A204.1 (cell line): ENCODE data around the gene HOXB7.

Source experiments
- FAIRE-seq: peaks from 2 replicates; lab custom pipeline; 2012; peaks lifted over from hg19 to GRCh38; lab: Jason Lieb, UNC

Gene HOXB7

DNA sequence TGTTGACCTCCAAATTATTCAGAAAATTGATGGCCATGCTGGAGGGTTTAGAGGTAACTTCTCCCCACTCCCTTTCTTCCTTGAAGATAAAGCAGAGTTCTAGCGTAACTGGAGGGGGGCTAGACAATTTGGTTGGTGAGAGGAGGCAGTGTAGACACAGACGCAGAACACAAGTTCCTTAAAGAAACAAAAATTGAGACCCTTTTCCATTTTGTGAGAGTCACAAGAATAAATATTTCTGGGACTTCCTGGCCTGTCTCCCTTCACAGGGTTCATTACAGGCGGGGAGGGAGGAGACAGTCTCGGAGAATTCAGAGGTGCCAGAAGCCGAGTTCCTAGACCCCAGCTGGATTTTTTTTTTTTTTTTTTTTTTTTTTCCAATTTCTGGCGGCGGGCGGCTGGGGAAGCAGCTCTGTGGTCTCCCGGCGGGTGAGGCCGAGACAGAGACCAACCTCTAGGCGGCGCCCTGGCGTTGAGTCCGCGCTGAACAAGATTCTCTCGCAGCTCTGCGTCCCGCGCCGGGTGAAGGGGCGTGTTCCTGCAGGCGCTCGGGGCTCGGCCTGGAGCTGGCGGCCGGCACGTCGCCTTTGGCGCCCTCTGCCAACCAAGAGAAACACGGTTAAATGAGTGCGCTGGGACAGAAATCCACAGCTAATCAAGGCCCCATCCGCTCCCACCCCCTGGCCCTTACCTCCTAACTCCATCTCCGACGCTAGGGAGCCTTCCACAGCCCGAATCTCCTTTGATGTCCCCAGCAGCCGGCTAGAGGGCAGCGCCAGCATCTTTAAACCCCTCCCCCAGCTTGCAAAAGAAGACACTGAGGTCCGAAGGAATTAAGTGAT is 25.6 kb upstream of the HOXB7 start:
- FAIRE-seq: no peak

DNA sequence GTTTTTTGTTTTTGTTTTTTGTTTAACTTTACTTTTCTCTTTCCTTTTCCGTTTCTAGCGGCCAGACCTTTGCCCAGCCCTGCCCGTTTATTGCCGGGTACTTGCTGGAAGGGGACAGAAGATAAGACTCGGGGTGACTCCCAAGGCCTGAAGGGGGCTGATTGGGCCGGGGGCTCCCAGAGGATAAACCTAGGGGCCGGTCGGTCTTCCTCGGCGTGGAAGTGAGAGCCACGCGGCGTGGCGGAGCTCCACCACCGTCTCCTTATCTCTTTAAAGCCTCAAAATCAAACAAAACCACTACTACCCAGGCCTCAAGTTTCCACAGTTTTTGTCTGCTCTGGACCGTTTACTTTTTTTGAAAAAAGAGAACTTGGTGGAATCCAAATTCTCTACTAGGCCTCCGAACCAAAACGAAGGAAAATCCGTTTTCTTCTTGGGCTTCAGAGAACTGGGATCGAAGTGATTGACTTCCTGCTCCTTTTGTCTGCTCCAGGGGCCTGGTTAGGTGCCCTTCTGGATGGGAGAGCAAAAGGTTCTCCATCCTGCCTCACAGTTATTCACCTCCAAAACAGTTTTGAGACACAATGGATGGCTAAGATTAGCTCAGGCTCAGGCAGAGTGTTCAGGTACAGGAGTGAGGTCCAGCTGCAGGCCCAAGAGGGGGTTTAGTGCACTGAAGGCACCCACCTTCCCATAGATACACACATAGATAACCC is 23.8 kb upstream of the HOXB7 start:
- no peak for FAIRE-seq

DNA sequence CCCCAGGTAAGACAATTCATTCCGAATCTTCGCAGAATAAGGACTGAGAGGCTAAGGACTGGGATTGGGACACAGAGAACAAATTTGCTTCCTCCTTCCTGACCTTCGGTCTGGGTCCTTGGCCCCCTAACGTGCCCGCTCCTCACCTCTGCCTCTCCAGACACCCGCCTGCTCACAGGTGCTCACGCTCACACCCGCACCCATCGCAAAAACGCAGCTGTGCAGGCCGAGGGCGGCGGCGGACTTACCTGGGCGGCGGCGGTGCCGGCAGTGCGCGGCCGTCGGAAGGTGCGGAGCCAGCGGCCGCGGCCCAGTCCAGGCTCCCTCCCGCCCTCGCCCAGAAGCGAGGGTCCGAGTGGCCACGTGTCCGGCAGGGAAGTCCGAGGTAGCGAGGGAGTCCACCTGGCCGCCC is 22.5 kb upstream of the HOXB7 start:
- no peak for FAIRE-seq

DNA sequence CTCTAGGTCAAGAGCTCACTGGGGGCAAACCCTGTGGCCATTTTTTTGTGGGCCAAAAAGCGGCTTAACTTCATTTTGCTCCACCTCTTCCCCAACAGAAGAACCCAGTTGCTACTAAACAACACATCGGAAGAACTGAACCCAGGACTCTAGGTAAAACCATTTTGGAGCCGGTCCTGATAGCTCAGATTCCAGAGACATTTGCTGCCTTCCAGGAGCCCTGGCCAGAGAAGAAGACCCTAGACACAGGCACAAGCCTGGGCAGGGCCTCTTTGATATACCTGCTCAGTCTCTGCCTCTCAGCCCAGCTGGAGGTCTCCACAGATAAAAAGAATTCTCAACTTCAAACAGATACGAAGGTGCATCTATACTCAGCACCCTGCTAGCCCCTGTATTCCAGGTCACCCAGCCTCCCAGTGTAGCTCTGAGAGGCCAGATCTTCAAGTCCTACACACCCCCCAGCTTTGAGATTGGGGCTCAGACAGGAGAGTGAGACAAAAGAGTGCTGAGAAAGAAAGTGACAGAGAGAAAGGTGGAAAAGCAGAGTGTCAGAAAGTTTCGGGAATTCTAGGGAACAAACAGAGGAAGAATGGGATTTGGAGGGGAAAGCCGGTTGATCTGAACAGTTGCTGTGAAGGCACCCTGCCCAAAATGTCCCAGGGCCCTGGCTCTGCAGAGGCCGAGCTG is 21.9 kb upstream of the HOXB7 start:
- no peak for FAIRE-seq

DNA sequence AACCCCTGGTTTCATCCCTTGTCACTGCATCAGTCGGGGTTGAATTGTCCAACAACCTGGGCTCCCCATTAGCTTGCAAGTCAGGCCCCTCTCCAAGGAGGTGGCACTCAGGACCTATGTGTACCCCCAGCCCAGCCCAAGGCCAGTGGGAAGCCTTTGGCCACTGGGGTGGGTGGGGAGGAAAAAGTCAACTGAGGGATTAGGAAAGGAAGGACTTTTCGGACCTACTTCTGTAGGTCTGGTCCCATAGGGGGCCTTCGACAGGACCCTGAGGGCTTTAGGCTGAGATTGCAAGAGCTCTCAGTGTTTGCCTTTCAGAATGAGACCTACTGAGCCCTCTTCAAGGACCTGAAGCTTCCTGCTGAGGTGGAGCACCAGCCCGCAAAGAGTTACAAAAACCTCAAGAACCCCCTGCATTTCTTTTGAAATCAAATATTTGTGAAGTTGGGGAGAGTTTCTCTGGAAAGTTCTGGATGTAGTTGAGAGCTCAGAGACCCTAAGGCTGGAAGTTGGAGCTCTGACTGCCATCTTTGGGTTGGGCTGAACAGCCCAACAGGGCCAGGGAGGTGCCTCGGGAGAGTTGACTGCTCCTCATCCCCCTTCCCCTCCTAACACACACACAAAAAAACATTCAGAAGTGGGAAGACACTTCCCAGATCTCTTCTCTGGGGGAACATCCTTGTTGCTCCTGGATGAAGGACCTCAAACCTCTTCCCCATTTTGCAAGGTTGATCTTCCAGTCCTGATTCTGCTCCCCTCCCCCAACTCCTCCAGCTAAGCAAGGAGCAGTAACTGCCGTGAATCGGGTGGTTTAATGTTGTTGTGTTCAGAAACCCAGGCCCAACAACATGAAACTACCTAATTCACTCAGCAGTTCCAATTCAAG is 21.1 kb upstream of the HOXB7 start:
- no peak for FAIRE-seq

DNA sequence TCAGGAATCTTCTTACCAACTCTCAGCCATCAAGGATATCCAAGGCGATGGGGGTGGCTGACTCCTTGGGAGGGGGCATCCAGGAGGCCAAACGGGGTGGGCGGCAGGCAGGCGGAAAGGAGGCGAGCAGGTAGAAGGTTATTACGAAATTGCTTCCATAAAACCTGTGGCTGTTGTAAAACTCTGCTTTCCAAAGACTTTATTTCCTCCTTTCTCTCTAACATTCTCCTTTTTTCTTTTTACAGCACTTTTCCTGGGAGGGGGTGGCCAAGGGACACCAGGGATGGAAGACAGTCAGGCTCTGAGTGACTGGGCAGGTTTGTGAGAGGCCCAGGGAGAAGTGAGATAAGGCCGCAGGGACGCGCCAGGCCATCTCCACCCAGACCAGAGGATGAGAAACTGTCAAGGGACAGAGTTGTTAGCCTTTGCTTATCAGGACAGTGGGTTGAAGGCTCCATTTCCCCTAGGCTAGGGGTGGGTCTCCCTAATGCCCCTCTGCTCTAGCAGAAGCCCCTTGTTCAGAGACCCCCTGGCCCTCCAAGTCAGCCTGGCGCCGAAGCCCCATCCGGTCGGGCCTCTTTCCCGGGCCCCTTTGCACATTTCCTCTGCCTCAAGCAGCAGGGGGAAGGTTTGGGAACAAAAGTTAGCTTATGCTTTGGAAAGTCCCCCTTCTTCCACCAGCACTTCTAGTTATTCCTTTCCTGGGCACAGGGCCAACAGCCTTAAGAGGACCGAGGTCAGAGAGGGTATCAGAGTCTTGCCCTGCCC is 20.3 kb upstream of the HOXB7 start:
- FAIRE-seq: no peak

DNA sequence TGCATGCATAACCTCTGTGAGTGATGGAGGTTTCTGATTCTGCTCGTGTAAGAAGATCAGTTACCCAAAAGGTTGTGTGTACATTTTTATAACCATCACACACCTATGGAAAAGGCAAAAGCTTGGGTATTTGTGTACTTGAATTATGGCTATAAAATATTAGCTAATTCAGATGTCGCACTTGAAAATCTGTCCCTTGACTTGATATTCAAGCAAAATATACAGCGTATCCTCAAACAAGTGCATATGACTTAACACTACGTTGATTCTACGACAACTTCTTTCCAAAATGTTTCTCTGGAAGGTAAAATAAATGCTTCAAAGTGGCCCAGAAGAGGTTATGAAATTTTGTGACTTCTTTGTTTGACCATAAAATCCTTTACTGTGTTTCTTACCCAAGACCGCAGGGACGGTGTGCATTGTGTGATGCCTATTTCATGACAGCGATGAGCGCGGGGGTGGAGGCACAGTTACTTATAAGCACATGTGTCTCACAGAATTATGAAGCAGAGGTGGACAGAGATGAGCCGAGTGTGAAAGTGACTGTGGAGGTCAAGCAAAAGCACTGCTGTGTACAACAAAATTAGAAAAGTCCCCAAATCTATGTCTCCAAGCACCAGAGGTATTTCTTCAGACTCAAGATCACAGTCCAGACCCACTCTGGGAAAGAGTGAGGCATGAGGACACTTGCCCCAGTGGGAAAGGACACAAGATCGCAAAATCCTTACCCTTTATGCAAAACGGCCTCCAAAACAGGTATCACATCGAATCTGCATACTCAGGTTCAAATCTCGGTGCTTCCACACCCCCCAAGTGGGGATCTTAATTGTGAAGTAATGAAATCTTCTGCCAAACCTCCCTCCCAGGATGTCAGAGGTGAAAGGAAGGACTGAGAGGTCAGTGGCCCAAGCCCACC is 19.4 kb upstream of the HOXB7 start:
- FAIRE-seq: no peak

DNA sequence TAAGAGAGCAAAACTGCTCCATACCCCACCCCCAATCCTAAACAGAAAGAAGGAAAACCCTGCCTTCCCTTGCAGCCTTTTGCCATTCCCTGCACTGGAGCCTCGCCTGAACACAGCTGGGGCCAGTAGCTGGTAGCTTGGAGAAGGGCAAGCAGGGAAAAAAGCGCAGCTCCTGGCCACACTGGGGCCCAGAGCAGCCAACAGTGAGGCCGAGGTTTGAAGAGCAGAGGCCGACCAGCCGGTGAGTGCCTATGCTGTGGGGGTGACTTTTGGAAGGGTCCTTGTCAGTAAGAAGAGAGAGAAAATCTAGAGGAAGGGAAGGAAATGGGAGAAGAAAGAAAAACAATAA is 18.6 kb upstream of the HOXB7 start:
- FAIRE-seq: no peak

DNA sequence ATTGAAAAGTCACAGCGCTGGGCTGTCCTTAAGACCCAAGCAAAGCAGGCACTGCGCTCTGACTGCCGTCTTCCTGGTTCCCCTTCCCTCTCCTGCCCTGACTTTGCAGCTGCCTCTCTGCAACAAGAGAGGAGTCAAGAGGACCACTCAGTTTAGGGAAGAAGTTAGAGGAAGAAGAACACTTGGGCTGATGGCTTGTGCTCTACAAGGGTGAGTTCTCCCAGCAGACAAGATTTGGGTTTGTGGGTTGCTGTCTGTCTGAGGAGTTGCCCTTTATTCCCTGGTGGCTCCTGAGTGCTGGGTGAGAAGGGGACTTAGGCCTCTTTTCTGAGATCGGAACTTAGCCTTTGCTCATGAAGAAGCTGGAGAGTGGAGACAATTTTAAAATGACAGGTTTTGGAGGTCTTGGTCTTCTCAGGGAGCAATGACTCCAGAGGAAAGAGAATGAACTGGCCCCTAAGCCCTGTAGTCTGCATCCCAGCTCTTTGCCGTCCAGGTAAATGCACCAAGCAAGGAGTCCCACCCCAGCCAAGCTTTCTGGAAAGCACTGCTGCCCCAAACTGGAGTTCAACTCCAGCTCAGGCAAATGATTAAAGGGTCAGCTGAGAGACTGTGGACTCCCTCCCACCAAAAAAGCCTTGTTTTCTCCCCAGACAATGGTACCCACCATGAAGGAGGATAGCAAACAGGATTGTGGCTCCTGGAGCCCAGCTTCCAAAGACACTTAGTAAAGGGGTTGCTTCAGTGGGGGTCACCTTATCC is 18.0 kb upstream of the HOXB7 start:
- FAIRE-seq: no peak

DNA sequence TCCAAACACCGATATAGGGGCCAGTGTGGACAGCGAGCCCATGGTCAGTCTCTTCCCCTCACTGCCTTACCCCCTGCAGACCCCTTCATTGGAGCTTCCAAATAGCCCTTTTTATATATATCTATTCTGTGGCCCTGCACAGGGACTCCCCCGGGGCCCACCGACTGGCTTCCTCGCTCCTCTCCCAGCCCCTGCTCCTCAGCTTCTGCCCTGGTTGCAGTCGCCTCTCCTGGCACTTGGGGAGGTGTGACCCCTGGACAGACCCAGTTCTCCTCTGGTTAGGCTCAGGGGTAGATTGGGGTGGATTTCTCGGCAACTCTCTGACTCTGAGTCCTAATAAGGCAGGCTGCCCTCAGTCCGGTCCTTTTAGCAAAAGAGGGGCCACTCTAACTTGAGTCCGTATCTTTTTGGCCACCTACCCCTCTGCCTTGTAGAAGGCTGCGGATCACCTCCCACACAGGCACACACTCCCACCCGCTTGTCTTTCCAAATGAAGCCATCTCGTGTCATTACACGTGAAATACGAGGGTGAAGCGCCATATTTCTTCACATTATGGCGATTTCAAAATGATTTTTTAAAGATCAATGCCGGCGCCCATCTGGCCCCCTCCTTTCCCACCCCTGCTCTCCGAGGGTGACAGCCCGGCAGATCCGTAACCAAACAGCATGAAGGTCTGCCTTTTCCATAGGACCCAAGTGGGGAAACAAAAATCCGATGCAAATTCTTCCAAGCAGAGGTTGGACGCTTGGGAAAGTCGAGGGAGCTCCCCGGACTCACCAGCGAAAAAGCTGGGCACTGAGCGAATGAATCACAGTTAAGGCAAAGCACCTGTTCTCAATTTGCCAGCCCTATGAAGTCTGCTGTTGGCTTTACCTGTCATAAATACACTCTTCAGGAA is 17.1 kb upstream of the HOXB7 start:
- no peak for FAIRE-seq

DNA sequence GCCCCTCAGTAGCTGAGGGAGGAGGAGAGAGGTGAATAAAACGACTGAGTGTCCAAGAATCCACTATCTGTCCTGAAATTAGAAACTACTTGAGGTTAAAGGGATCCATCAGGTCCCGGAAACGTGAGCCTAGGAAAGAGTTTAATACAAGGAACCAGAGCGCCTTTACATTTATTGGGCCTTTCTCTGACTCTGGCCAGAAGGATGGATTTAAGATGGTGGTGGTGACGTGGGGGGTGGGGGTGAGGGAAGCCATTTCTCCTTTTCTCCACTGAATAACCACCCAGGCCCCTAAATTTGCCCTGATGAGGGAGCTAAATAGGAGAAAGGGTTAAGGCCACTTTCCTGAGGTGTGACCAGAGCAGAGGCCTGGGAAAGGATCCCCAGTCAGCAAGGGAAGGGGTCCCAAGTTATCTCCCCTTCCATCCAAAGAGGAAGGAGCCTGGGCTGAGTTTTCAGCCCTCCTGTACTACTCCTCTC is 16.3 kb upstream of the HOXB7 start:
- FAIRE-seq: no peak

DNA sequence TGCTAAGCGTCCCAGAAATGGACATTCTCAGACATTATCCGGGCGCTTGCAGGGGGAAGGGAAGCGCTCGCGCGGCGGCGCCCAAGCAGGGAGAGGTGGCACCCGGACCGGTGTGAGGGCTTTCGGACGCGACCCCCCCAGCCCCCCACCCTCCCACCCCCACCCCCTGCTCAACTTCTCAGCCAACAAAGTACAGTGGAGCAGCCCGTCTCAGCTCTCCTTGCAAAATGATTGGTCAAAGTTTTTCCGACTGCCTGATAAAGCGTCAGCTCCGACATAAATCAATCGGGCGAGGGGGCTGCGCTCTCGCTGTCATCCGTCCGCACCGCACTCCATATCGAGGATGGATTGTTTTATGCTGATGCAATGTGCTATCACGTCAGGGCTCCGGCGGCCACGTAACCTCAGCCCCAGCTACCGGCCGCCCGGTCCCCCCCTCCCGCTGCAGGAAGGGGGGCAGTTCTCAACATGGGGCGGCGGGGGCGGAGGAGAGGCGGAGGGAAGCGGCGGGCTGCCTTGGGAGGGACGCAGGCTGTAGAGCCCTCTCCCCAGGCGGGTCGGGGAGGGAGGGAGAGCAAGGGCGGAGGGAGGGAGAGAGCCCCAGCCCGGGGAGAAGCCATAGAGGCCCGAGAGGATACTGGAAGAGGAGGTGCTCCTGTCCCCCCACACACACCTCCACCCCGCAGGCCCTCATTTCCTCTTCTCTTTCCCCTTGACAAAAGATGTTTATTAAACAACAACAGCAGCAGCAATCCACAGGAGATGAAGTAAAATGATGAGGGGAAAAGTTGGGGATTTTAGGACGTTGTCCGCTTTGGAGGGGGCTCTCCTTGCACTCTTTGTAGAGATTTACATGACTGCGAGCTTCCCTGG is 15.7 kb upstream of the HOXB7 start, which contains the start of gene HOXB9:
Gene HOXB9 (minus strand): TSS at position 114 of the 873 bp plus-strand sequence. CDS start 89 bp downstream, at position 25.
- no peak for FAIRE-seq

DNA sequence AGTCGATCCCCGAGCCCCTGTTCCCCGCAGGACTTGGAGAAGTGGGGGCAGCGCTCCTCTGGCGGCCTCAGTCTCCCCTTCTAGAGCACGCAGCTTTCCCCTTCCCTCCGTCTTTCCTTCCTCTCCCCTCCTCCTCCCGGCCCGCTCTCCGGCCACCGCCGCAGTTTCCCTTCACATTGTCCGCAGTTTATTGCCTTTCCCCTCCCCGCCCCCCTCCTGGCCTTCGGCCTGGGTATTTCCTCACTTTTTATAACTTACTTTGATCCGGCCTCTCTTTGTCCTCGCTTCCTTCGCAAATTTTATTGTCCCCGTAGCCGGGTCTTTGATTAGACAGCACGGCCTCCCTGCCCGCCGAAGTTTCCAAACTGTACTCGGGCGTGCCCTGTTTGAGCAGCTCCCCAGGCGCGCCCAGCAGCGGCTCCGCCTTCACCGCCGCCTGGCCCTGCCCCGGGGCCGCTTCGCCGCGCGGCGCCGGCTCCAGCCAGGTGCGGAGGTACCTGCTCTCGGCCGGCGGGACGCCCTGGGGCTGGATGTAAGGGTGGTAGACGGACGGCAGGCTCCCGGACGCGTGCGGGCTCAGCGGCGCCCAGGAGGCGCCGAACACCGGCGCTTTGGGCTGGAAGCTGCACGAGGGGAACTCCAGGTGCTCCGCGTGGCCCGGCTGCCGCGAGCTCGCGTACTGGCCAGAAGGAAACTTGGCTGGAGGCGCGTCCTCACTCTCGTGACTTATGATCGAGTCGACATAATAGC is 14.9 kb upstream of the HOXB7 start:
- no peak for FAIRE-seq

DNA sequence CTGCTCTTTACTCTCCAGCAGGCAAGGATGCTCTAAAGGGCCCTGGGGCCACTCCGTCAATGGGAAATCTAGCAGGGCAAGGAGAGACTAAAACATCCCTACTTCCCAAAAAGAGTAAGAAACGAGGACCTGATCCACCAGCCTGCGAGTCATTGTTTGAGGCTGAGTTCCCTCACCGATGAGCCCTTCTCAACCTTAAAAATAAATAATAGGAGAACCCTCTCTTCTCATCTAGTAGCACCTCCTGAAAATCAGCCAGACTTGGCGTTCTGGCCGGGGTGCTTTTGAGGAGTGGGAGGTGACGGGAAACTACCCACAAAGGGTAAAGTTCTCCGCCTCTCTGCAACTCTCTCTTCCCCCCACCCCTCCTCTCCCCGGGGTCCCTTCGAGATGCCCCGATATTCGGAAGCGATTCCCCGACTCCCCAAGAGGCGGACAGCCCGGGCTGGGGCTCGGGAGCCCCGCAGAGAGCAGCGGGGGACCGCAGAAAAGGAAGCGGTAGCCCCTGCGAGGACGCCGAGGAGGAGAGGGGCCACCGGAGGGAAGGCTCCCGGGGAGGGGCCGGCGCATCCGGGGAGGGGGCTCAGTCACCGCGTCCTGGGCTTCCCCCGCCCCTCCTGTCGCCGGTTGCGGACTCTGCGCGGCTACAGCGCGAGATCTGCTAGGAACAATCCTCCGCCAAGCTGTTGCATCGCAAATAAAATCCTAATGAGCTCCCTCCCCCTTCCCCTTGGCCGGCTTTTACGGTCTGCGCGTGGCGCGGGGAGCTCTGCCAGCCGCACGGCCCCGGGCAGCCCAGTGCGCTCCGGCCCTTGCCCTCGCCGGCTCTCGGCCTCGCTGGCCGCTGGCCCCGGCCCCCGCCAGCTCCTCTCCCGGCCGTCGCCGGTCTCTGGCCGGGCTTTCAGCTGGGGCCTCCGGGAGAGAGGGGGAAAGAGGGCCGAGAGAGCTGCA is 14.0 kb upstream of the HOXB7 start:
- FAIRE-seq: no peak

DNA sequence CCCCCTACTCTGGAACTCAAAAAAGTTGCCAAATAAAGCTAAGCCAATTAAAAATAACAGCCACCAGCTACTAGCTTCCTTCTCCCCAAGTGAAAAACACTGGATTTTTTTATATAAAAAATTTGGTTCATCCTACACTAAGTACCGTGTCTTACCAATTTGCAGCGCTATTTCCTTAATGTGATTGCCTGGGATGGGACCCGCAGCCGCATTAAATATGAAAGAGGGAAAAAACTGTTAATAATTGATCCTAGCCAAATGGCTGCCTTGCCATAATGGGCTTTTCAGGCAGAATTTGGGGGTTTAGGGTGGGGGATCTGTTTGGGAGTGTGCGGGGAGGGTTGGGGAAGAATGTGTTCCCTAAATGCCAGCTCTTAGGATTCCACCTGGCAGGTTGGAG is 13.3 kb upstream of the HOXB7 start:
- FAIRE-seq: no peak
